OCI-LY7 (cell line): ENCODE results near the gene PRDM10.

Experiments used
- CTCF ChIP-seq: fragments of 200-600 bp; sonication (generic); conservative IDR thresholded peaks from 2 replicates; pipeline ENCODE4 v1.5.1; 2014; ENCODE audit warnings: mild to moderate bottlenecking, antibody characterized with exemption, low read length, moderate library complexity, mixed read lengths
- EZH2phosphoT487 ChIP-seq: fragments of 200-600 bp; sonication (generic); IDR thresholded peaks from 2 replicates; pipeline ENCODE4 v1.6.1; 2018; ENCODE audit warnings: low read depth, borderline replicate concordance, mild to moderate bottlenecking, mixed run types, antibody characterized with exemption, low read length, moderate library complexity, mixed read lengths

GRCh38 chr11:129972611-129973010 is 30.0 kb downstream of the PRDM10 start:
- TF ChIP-seq CTCF (no peak), EZH2phosphoT487 (no peak)
